ENCODE results near the gene KBTBD8.
A peak's percentile ranks its signal among the peaks of the same experiment; 100 is the strongest.

Gene KBTBD8

DNA sequence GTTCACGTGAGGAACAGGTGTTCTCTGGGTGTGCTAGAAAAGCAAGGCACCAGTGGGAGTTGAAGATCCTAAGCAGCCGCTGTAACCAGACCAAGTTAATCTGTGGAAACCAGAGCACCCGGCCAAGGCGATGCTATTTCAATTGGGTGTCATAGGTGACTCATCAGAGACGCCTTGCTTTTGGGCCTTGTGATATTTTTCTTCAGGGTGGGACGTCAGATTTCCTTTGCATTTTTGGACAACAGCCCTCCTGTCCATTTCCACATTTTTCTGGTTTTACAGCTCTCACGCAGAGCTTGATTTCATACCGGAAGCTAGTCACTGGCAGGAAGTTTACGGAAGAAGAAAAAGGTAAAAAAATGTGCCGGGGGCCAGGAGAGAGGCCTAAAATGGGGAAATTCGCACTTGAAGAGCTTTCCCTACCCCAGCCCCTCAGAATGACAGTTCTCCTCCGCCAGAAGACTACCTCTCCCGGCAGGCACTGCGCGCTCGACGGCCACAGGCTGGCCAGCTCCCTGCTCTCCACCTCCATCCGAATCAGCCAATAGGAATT, 471 bp upstream of the KBTBD8 start:
- FAIRE-seq (no peak), DNase-seq (ENCODE audit: low spot score) (no peak)

DNA sequence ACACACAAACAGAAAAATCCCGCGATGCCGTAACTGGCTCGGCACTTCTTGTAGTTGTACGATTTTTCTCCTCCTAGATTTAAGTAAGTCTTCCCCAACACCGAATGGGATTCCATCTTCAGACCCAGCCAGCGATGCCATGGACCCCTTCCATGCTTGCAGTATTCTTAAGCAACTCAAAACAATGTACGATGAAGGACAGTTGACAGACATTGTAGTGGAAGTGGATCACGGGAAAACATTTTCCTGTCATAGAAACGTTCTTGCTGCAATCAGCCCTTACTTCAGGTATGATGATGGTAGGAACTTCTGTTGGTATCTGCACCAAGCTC, 763 bp downstream of the KBTBD8 start:
- no peak for DNase-seq (ENCODE audit: low spot score)
- FAIRE-seq, result no peak

DNA sequence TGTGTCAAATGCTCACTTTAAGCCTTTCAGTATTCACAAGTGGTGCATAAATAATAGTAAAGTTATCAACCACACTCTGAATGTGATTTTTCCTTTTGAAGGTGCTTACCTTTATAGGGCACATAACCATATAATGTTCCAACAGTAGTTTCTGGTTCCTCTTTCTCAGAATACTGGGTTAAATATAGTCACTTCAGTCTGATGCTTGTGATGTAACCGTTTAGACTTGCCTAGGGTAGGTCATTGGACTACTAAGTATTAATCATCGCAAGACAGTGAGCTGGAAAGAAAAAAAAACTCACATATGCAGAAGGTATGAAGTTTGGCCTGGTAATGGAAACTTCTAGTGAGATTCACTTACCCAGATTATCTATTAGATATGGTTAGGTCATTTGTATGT, 1.9 kb downstream of the KBTBD8 start:
- FAIRE-seq, result peak; percentile 69

DNA sequence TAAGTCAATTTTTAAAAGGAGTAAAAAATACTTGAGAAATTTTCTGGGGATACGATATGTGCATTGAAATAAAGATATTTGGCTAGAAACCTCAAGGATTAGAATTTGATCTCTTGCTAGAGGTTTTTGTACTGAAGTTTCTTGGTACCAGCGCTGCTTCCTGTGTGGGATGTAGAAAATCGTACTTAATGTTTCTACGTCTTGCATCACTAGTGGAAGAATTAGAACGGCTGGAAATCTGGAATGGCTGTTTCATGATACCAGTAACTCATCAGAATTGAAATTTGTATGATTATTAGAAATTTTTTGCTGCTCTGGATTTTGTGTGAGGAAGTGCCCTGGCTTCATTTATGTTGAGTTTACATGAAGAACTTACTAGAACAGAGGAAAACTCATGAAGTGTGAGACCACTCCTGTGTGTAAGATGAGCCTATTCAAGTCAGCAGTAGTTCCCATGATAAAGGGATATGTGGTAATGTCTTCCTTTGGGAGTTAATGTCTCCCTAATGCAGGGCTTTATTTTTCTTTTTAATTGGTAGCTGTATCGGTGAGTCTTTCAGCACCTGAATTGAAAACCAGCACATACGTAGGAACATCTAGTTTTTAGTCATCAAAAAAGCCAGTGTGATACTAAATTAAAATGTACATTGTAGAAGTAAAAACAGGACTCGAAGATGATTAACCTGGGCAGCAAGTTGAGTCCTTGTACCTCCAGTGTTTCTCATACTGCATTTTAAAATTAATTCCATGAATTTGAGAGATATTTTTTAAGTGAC, 3.2 kb downstream of the KBTBD8 start:
- DNase-seq (ENCODE audit: low spot score) (no peak), FAIRE-seq (no peak)

More for the DNA sequence above, 1.9 kb downstream of the KBTBD8 start:
- DNase-seq (ENCODE audit: low spot score), result peak; percentile 60

DNA sequence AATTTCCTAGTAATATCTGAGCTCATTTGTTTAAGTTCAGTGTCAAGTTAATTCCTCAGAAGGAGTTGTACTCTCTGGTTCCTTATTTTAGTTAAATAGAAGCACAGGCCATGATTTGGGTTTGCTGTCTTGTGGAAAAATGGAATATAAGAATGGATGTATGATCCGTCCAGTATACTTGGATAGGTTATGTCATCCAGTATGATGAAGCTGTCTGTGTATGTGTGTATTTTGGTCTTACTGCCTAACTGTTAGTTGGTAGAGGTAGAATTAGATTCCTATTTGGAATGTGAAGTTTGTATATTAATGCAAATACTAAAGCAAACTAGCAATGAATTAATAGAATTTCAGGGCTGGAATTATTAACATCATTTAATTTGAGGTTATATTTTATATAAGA, 7.9 kb downstream of the KBTBD8 start:
- FAIRE-seq (no peak), DNase-seq (ENCODE audit: low spot score) (no peak)

DNA sequence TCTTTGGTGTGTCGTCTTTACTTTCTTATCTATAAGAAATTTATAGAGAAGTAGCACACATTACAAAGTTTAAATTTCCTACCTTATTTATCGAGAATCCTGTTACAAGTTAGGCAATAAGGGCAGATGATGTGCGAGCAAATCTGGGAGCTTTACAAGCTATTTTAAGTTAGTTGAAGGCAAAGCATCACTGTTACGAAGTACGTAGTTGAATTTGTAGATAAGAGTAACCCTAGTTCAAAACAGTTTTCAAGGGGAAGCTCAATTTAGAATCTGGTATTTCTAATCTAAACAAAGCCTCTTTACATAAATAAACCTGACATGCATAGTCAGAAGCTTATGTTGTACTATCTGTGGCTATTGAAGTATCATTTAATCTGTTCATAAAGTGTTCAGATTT, 8.4 kb downstream of the KBTBD8 start:
- FAIRE-seq (no peak), DNase-seq (ENCODE audit: low spot score) (no peak)

DNA sequence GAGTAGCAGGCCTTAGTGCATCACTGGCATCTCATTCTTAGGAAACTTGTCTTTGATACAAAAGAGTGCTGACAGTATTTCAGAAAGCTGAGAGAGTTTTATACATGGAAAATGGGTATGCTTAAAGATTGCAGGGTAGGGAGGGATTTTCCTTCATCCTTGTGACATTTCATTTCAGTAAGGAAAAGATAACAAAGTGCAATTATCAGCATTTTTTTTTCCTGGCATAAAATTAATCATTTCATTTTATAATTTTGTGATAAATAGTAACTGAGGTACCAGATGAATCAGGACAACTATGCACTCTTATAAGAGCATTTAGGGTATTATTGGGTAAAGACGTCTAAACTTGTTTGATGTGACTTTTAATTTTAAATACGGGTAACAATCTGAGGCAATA, 10.3 kb downstream of the KBTBD8 start:
- DNase-seq (ENCODE audit: low spot score), result no peak
- no peak for FAIRE-seq

DNA sequence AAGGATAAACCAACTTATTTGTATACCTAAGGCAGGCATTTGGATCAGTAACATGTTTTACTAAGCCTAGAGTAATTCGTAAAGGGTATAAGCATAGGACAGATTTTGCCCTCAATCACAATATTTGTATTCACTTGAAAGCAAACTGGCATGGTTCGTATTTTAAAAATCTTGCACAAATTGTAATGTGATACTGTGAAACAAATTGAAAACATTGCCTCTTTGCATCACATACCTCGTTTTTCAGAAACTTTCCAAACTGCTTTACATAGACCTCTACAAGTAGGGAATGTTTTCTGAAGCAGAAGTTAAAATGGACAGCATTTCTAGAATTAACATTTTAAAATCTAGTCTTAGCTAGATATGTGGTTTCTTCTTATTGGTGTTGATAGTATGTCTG, 11.6 kb downstream of the KBTBD8 start:
- DNase-seq (ENCODE audit: low spot score), result no peak
- no peak for FAIRE-seq

DNA sequence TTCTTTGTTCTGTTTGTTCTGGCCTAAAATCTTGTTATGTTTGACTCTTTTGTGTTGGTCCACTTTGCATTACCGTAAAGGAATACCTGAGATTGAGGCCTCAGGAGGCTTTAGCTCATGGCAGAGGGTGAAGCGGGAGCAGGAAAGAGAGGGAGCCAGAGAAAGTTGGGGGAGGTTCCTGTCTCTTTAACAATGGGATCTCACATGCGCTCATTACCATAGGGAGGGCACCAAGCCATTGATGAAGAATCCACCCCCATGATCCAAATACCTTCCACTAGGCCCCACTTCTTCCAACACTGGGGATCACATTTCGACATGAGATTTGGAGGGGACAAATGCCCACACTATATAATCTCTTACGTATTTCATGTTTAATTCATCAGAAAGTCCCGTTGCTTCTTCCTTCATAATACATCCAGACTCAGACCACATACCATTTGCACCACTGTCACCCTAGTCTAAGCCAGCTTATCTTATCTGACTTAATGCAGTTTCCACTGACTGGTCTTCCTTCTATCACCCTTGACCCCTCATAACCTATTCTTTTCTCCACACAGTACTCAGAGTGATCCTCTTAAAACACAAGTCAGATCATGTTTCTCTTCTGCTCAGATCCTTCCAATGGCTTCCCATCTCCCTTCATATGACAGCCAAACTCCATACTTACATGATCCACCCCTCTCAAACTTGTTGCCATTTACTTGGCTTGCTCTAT, 13.5 kb downstream of the KBTBD8 start:
- FAIRE-seq (no peak), DNase-seq (ENCODE audit: low spot score) (no peak)

DNA sequence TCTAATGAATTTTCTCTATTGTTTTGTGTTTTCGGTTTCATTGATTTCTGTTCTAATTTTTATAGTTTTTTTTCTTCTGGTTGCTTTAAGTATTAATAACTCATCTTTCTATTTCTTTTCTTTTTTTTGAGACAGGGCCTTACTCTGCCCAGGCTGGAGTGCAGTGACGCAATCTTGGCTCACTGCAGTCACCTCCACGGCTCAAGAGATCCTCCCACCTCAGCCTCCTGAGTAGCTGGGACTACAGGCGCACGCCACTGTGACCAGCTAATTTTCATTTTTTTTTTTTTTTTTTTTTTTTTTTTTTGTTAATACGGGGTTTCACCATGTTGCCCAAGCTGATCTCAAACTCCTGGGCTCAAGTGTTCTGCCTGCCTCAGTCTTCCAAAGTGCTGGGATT, 14.5 kb downstream of the KBTBD8 start:
- FAIRE-seq, result no peak
- no peak for DNase-seq (ENCODE audit: low spot score)

DNA sequence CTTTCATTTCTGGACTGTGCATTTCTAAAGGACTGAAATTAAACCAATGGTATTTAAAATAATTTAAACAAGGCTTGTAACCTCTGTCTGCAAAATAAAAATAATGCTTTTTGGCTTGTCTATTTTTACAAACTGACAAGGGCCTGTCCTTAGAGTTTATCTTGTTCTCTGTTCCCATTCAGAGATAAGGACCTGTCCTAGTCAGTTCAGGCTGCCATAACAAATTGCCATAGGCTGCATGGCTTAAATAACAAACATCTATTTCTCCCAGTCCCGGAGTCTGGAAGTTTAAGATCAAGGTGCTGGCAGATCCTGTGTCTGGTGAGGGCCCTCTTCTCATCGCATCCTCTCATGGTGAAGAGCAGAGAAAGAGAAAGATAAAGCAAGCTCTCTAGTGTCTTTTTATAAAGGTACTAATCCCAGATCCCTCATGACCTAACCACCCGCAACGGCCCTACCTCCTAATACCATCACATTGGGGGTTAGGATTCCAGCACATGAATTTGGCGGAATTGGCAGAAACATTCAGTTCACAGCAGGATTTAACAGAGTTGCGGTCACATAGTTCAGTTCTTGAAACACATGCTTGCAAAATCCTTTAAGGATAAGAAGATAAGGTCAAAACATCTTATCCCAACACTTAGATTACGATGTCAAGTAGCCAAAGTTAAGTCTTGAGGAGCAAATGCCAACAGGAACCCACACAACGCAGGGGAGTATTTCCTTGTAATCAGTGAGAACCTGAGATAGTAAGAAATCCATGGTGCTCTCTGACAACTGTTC, 17.8 kb downstream of the KBTBD8 start:
- DNase-seq (ENCODE audit: low spot score) (no peak), FAIRE-seq (no peak)

DNA sequence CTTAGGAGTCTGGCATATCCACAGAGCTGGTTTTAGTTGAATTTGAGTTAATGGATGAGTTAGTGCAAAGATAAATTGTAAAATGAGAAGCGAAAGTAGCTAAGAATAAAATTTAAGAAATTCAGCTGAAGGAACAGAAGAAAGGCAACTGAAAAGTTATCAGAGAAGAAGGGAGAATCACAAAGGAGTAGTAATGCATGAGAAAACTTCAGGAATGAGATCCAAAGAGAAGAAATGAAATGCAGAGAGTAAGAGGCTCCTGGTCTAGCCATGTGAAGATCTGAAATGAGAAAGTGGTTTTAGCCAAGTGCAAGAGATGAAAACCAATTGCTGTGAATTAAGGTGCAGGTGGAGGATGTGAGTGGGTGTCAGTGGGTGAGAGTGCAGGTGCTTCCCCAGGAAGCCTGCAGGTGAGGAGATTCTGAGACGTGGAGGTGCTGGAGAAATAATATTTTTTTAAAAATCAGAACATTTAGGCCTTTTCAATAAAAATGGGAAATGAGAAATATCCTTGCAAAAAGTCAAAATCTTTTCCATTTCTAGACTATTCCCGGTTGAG, 18.5 kb downstream of the KBTBD8 start:
- no peak for DNase-seq (ENCODE audit: low spot score)
- no peak for FAIRE-seq

DNA sequence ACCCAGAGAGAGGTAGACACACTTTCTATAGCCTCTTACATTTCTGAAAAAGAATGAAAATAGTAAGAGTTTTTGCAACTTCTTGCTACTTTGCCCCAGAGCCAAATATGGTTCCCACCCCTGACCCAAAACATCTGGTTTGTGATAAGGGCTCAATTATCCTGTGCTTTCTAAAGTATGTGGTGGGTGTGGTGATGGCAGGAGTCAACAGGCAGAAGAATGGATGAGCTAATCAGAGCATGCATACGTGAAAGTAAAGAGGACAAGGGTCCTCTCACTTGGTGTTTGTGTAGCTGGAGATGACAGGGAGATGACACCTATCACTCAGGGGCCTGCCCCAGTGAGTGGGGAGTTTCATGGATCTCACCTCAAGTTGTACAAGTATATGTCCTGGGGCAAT, 19.1 kb downstream of the KBTBD8 start:
- DNase-seq (ENCODE audit: low spot score) (no peak), FAIRE-seq (no peak)

DNA sequence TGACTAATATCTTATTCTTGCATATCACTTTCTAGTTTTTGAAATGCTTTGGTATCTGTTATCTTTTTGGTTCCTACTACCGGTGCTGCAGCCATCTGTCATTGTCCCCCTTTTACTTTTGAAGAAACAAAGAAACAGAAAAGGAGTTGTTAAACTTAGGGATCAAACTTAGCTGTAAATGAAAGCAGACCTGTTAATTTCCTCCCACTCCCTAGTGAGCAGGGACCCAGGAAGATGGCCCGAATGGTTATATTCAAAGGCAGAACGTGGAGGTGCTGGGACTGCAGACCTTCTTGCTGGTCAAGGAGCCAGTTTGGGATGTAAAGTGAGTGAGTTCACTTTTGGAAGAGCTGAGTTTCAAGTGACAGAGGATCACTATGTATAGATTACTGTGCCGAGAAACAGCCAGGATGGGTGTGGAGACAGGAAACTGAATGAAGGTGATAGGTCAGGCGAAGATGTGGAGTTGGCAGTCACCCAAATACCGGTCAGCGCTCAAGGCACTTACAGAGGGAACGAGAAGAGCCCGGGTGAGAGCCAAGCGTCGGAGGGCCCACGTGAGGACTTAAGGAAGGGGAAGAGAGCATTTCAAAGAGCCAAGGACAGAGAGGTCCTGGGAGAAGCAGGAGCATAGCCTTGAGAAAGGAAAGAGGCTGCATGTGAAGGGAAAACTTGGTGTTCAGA, 20.1 kb downstream of the KBTBD8 start:
- no peak for FAIRE-seq
- no peak for DNase-seq (ENCODE audit: low spot score)

DNA sequence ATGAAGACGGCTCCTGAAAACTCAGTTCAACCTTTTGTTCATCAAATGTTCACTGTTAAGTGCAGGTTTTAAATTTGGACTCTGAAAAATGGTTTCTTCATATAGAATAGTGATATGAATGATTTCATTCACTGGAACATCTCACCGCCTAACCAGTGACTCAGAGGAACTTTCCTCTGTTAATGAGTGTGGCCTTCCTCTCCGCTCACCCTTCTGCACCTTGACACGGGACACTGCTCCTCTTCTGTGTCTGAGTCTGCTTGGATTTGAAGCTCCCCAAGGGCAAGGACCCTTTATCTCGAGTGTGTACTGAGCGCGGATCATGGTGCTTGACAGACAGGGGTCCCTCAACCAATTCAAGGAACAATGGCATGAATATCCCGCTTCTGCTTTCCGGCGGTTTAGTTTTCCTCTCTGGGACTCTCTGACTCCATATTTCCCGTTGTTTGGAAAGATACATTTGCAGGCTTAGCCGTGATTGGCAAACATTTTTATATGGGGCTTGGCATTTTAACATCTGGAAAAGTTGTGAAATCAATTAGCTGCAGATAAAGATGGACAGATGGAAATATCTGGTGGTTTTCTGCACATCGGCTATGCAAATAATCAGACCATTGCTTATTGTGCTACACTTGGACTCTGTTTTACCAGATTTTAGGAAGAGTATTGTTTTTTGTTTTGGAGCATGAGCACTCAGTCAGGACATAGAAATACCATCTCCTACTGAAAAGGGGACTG, 20.9 kb downstream of the KBTBD8 start:
- FAIRE-seq (no peak), DNase-seq (ENCODE audit: low spot score) (no peak)

DNA sequence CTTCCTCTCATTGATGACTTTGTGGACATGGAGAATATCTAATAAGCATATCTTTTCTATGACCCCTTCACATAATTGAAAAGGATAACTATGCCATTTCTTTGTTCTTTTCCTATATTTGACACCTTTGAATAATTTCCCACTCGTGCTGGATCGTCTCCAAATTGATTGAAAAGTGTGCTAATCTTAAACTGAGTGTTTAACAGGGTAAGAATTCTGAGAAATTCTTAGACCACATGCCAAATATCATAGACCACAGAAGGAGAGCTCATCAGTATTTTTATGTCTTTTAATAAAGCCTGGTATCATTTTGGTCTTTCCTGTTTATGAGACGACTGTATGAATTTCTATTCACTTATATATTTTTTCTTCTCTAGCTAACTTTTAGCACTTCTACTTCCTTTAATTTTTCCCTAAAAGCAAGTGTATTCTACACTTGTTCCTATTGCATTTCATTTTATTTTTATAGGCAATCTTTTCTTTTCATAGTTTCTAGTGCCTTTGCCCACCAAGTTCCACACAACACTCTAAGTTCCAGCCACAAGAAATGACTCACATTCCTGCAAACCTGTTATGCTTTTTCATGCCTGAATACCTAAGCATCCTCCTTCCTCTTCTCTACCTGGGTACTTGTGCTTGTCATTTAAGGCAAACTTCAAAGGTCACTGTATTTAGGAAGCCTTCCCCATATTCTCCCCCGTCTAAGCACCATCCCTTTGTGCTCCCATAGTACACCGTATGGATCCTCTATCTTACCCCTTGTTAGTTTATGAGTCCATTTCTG, 30.1 kb downstream of the KBTBD8 start:
- DNase-seq (ENCODE audit: low spot score), result no peak

DNA sequence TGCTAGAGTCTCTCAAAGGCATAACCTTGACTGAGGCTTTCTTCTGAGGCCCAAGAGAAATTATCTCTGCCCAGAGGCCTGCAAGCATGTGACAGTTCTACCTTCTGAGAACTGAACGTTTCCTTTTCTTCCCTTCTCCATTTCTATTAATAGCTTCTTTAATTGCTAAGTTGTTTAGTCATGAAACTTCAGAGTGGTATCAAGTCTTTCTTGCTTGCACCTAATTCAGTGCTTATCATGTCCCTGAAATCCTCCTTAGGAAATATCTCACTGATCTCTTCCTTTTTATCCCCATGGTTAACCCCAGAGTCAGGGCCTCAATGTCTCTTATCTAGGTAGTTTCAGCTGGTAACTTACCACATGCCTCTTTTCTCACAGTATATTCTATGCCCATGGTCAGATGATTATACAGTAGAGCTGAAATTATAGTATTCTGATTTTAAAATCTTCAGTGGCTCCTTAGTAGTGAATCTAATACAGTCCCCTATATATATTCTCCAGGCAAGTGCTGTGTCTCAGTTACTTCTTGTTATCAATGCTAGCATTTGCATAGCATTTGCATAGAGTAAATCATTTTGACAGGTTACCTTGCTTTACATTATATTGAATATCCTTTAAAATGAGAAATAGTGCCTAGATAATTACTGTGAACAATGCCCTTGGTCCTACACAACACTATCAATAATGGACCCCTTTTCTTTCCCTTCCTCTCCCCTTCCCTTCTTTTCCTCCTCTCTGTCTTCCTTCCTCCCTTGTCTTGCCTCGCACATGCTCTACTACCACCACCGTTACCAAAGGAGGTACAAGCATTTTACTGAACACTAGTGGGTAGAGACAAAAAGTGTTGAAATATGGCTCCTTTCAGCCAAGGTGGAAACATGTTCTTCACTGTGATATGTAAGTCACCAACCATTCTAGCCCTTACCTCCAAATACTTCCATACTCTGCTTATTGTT, 33.0 kb downstream of the KBTBD8 start:
- FAIRE-seq (no peak), DNase-seq (ENCODE audit: low spot score) (no peak)

More for the DNA sequence above, 30.1 kb downstream of the KBTBD8 start:
- FAIRE-seq, result no peak

DNA sequence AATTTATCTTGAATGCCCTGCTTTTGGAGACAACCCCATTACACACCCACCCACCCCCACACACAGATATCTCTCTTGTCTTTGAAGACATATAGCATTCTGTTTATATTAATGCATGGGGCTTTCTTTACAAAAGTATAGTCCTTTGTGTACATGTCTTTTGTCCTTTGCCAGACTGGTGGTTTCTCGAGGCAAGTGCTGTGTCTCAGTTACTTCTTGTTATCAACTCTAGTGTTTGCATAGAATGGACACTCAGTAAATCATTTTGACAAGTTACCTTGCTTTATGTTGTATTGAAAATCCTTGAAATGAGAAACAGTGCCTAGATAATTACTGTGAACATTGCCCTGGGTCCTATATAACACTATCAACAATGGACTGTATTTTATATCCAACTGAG, 33.9 kb downstream of the KBTBD8 start:
- DNase-seq (ENCODE audit: low spot score) (no peak), FAIRE-seq (no peak)

DNA sequence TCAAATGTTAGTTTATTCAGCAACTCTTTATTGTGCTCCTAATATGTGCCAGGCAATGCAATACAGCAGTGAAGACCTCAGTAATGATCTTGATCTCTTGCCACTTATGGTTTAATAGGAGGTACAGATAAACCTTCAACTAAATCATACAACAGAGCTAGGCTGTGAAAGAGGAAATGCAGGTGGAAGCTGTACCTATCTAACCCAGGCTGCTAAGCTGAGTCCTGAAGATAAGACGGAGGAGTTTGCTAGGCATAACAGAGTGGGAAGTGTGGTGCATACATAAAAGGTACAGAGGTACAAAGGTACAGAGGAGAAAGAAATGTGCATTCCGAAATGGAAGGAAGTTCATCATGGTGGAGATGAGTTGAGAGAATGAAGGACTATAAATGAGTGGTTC, 35.0 kb downstream of the KBTBD8 start:
- no peak for DNase-seq (ENCODE audit: low spot score)
- no peak for FAIRE-seq

Data from RCC 7860 (cell line).